Heart right ventricle (tissue), 16 donors: ENCODE measurements around the gene ANO7. TPM values are rescaled to one million over a fixed set of nuclear protein-coding genes. Genes with fewer than 3 reads are reported as not detected.

ENCODE experiments used
- ATAC-seq, 8 donors: fragments of 200-7000 bp; cut with Tn5 transposase; one replicate each; pipeline ENCODE4 v1.9.1; 2020; ENCODE audit warnings: mild to moderate bottlenecking in 8 of 8, moderate library complexity in 8 of 8, moderate number of reproducible peaks in 1 of 8
- DNase-seq, 2 donors: peaks; one replicate each; pipeline ENCODE4 v3.0.0-alpha.2; 2020
- H3K27ac ChIP-seq, 10 donors: fragments of 200-600 bp; sonication (generic) in 2 of 10; one replicate each; pipeline versions ENCODE4 v1.5.0 to v1.8.0; 2020 to 2022; ENCODE audit warnings: mild to moderate bottlenecking in 3 of 10
- H3K27me3 ChIP-seq, 7 donors: fragments of 200-600 bp; one replicate each; pipeline ENCODE4 v1.8.0; 2021 to 2022; ENCODE audit warnings: mild to moderate bottlenecking in 2 of 7
- H3K36me3 ChIP-seq, 9 donors: fragments of 200-600 bp; sonication (generic) in 1 of 9; one replicate each; pipeline versions ENCODE4 v1.5.0 to v1.8.0; 2020 to 2022; ENCODE audit warnings: mild to moderate bottlenecking in 2 of 9
- H3K4me1 ChIP-seq, 9 donors: fragments of 200-600 bp; sonication (generic) in 1 of 9; one replicate each; pipeline versions ENCODE4 v1.5.0 to v1.8.0; 2020 to 2022; ENCODE audit warnings: mild to moderate bottlenecking in 4 of 9
- H3K4me3 ChIP-seq, 10 donors: fragments of 200-600 bp; sonication (generic) in 2 of 10; one replicate each; pipeline versions ENCODE4 v1.5.0 to v1.8.0; 2020 to 2022; ENCODE audit warnings: mild to moderate bottlenecking in 7 of 10, moderate library complexity in 2 of 10
- H3K9me3 ChIP-seq, 11 donors: fragments of 200-600 bp in 10 of 11; sonication (generic) in 2 of 11; one replicate each; pipeline versions ENCODE4 v1.5.0 to v1.8.0; 2013 to 2022; ENCODE audit warnings: mild to moderate bottlenecking in 2 of 11, control low read depth in 1 of 11, moderate library complexity in 1 of 11
- WGBS, 2 donors: extraction: QIAGEN DNeasy Blood & Tissue Kit; methylation state at CpG; one replicate each; pipeline ENCODE4 v1.1.7; 2013; ENCODE audit warnings: inconsistent platforms in 1 of 2; 5-methylcytosine and 5-hydroxymethylcytosine counted together
- intact Hi-C, 10 donors: fragments of 100-400 bp; cut with DNase I; formaldehyde crosslinking; loops; one replicate each; pipeline versions ENCODE4 v1.11.1 to v1.14.2; 2022
- polyA plus RNA-seq, 2 donors: library from polyadenylated mRNA; stranded (reverse); fragments of 200-250 nt; gene quantifications; one replicate each; pipeline ENCODE4 v1.2.3, GENCODE V29; 2013
- total RNA-seq, 10 donors: library from RNA; stranded (reverse); fragmentation: NEBNext Ultra II Directional in 3 of 10; extraction: Animal tissue kit (Norgen Biotek cat#: 25700) in 3 of 10; gene quantifications; one replicate each; pipeline versions ENCODE4 v1.2.1 to v1.2.4, GENCODE V29; 2021 to 2023
- TF ChIP-seq, protein P1 (sequence below), 9 donors: fragments of 200-600 bp; sonication (generic) in 2 of 9; IDR thresholded peaks; one replicate each; pipeline versions ENCODE4 v1.5.0 to v1.8.0; 2021 to 2022; ENCODE audit warnings: antibody characterized with exemption in 9 of 9, mild to moderate bottlenecking in 5 of 9, moderate library complexity in 1 of 9
- donor health status: Arrhythmogenic right ventricular cardiomyopathy.
- donor health status: ischemic (EF 13 %, LVEDD 7.1; RV severe dilation, severe dysfunction).
- donor health status: healthy with polysubstance abuse.
- donor health status: DM: no; HTN: yes; CAD: no.
- donor health status: DM: no; HTN: no; CAD: no.
- donor health status: ischemic (EF 25% LVEDD 6.9; RV normal size, moderate dysfunction).
- donor health status: ischemic (EF 25% LVEDD 5.7; RV mildly dilated, moderate dysfunction).
- donor health status: healthy.
- donor health status: DM: yes; HTN: yes; CAD: no.
- donor health status: Ischemic cardiomyopathy.
- donor health status: ischemic (EF 35%, LVEDD 5.7; RV mildly dilated, moderate dysfunction).
- donor health status: nonischemic (EF 11% LVEDD 7.7; RV severe dilation, severe dysfunction).
- donor health status: DM: yes; HTN: yes; CAD: no.
- donor health status: PGD.
- donor health status: ischemic (EF 29% LVEDD 5.4; RV normal size, mild dysfunction).
- donor health status: nonischemic (EF 23%, LVEDD 6.1; RV moderate dilation, normal function).

Gene ANO7
- total and polyA plus RNA-seq, 12 donors: 0.61 to 3.0 (median 1.6) TPM

DNA sequence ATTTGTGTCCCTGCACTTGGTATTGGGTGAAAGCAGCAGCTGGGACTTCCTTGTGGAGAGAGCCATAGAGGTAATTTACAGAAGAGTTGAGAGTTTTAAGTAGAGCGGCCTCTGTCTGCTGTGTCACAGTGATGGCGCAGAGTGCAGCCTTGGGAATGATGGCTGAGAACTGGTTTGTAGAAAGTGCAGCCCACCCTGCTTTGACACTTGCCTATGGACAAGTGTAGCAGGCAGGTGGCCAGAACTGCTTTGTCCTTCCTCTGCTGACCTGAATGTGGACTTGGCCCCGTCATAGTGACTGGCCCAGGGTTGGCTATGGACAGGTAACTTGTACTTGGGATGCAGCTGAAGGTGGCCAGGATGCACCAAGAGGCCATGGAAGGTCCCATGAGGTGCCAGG is 6.4 kb upstream of the ANO7 start:
- DNase-seq (no peak), ATAC-seq (no peak)
- WGBS, 2 donors: 99% methylated on average over 3 of the region's 3 CpGs
- Histone ChIP-seq H3K4me1 (no peaks in the 10 kb centered on the region), H3K4me3 (no peak overlapping the region), H3K36me3 (peaks cover 0 to 60% (median 11%) of the 10 kb centered on the region in 9 donors), H3K27me3 (no peaks in the 10 kb centered on the region), H3K27ac (no peak overlapping the region), H3K9me3 (no peaks in the 10 kb centered on the region)
- TF ChIP-seq, protein P1, sequence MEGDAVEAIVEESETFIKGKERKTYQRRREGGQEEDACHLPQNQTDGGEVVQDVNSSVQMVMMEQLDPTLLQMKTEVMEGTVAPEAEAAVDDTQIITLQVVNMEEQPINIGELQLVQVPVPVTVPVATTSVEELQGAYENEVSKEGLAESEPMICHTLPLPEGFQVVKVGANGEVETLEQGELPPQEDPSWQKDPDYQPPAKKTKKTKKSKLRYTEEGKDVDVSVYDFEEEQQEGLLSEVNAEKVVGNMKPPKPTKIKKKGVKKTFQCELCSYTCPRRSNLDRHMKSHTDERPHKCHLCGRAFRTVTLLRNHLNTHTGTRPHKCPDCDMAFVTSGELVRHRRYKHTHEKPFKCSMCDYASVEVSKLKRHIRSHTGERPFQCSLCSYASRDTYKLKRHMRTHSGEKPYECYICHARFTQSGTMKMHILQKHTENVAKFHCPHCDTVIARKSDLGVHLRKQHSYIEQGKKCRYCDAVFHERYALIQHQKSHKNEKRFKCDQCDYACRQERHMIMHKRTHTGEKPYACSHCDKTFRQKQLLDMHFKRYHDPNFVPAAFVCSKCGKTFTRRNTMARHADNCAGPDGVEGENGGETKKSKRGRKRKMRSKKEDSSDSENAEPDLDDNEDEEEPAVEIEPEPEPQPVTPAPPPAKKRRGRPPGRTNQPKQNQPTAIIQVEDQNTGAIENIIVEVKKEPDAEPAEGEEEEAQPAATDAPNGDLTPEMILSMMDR (IDR thresholded peaks at IDR 0.05): no peak
- intact Hi-C loops: no loop called here

GRCh38 chr2:241182531-241183133 is 5.8 kb upstream of the ANO7 start:
- Histone ChIP-seq H3K9me3 (no peaks in the 10 kb centered on the region), H3K27me3 (no peaks in the 10 kb centered on the region), H3K36me3 (peaks cover 0 to 55% (median 11%) of the 10 kb centered on the region in 9 donors), H3K27ac (no peak overlapping the region), H3K4me3 (no peak overlapping the region), H3K4me1 (no peaks in the 10 kb centered on the region)
- TF ChIP-seq, protein P1 (IDR thresholded peaks at IDR 0.05): no peak
- DNase-seq: no peak
- ATAC-seq: no peak
- intact Hi-C loops: no loop called here
- 91 to 93% methylated on average over 28 of the region's 28 CpGs for WGBS, 2 donors

DNA sequence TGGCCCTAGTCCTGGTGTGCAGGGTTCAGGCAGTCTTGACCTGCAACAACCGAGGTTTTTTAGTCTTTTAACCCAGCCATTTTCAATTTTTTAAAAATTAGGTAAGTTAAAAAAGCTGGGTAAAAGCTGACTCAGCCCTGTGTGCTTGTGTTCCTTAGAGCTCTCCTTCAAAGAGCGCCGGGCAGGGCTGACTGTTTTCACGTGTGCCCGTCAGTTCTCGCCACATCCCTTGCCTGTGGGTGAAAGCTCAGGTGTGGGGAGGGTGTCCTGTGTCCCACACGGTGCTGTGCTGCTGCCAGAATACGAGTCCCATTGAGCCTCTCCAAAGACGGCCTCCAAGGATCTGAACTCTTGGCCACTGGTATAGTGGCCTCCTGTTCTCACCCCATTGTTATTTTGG is 5.3 kb upstream of the ANO7 start:
- Histone ChIP-seq H3K36me3 (peaks cover 0 to 49% (median 11%) of the 10 kb centered on the region in 9 donors), H3K27me3 (peaks cover 0 to 4% (median 0%) of the 10 kb centered on the region in 7 donors), H3K4me1 (no peaks in the 10 kb centered on the region), H3K4me3 (no peak overlapping the region), H3K27ac (no peak overlapping the region), H3K9me3 (no peaks in the 10 kb centered on the region)
- no peak for DNase-seq
- TF ChIP-seq, protein P1 (IDR thresholded peaks at IDR 0.05): no peak
- no peak for ATAC-seq
- WGBS, 2 donors: 91 to 95% methylated on average over 9 of the region's 9 CpGs
- intact Hi-C loops: no loop called here

DNA sequence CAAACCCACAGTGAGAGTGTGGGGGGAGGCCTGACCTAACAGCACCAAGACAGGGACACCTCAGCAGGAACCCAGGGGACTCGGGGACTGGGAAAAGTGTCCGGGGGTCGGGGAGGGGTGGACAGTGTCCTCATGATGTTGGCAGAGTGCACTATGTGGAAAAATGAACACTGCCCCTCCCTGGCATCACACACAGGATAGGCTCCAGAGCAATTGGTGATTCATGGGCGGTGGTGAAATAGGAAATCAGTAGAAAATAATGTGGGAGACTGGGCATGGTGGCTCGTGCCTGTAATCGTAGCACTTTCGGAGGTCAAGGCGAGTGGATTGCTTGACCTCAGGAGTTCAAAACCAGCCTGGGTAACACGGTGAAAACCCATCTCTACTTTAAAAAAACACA is 3.6 kb upstream of the ANO7 start:
- TF ChIP-seq, protein P1 (IDR thresholded peaks at IDR 0.05): no peak
- H3K27me3 ChIP-seq: peaks cover 0 to 9% (median 0%) of the 10 kb centered on the region in 7 donors
- peaks cover 0 to 35% (median 11%) of the 10 kb centered on the region in 9 donors for H3K36me3 ChIP-seq
- intact Hi-C loops: no loop called here
- no peak overlapping the region for H3K4me3 ChIP-seq
- ATAC-seq (no peak), DNase-seq (no peak)
- H3K4me1 ChIP-seq: no peaks in the 10 kb centered on the region
- WGBS, 2 donors: 73 to 76% methylated on average over 9 of the region's 9 CpGs
- H3K9me3 ChIP-seq: no peaks in the 10 kb centered on the region
- no peak overlapping the region for H3K27ac ChIP-seq
